Skeletal muscle satellite cell (primary cell): ENCODE results near the gene TRHDE.
A peak's percentile ranks its signal among the peaks of the same experiment; 100 is the strongest.
"Not testable (repeated sequence)": the region's sequence is repeated elsewhere in the genome, so short reads cannot be mapped to it uniquely, and the experiment has no call there.

Experiments used
- H3K27me3 ChIP-seq: 2 replicates; pipeline ENCODE4 v1.7.0; 2013; ENCODE audit warnings: low read length; ENCODE audit not compliant: control insufficient read depth, insufficient read depth
- H3K36me3 ChIP-seq: 2 replicates; pipeline ENCODE4 v1.7.0; 2013; ENCODE audit warnings: mild to moderate bottlenecking, control low read depth, low read length; ENCODE audit not compliant: insufficient read depth
- H3K4me1 ChIP-seq: 2 replicates; pipeline ENCODE4 v1.7.0; 2013; ENCODE audit warnings: low read length; ENCODE audit not compliant: control insufficient read depth, insufficient read depth
- H3K4me2 ChIP-seq: 2 replicates; pipeline ENCODE4 v1.7.0; 2013; ENCODE audit warnings: mild to moderate bottlenecking, low read length
- H3K4me3 ChIP-seq: 2 replicates; pipeline ENCODE4 v1.7.0; 2013; ENCODE audit warnings: low read length
- H3K9ac ChIP-seq: 2 replicates; pipeline ENCODE4 v1.7.0; 2013; ENCODE audit warnings: mild to moderate bottlenecking, low read depth, low read length, moderate library complexity
- H3K9me3 ChIP-seq: replicated peaks from 2 replicates; pipeline ENCODE4 v1.7.0; 2013; ENCODE audit warnings: mild to moderate bottlenecking, control low read depth, low read length

Gene TRHDE

DNA sequence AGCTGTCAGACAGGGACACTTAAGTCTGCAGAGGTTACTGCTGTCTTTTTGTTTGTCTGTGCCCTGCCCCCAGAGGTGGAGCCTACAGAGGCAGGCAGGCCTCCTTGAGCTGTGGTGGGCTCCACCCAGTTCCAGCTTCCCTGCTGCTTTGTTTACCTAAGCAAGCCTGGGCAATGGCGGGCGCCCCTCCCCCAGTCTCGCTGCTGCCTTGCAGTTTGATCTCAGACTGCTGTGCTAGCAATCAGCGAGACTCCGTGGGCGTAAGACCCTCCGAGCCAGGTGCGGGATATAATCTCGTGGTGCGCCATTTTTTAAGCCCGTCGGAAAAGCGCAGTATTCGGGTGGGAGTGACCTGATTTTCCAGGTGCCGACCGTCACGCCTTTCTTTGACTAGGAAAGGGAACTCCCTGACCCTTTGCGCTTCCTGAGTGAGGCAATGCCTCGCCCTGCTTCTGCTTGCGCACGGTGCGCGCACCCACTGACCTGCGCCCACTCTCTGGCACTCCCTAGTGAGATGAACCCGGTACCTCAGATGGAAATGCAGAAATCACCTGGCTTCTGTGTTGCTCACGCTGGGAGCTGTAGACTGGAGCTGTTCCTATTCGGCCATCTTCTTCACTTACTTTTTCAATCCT is 248.0 kb downstream of the TRHDE start:
- H3K4me3 ChIP-seq, H3K9me3 ChIP-seq, H3K36me3 ChIP-seq, H3K9ac ChIP-seq, H3K27me3 ChIP-seq, H3K4me1 ChIP-seq, H3K4me2 ChIP-seq: not testable (repeated sequence)

DNA sequence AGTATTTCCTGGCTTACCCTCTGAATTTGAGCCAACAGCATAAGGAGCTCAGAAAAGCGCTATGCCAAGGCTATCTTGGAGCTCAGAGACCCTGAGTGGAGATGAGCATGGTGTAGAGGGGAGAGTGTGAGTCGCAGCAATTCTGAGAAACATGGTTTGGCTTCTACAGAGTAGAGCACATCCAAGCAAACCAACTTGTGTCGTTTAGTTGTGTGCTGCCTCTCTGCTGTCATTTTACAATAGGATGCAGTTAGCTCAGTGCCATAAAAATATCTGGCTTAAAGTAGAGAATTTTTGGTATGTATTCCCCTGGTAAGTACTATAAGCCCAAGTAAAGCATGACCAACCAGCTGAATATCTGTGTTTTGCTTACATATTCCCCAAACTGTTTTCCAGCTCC is 249.2 kb downstream of the TRHDE start:
- Histone ChIP-seq H3K27me3 (no peaks in the 10 kb centered on the region), H3K4me2 (no peak overlapping the region), H3K4me1 (no peaks in the 10 kb centered on the region), H3K9ac (no peak overlapping the region), H3K36me3 (no peaks in the 10 kb centered on the region), H3K9me3 (no peaks in the 10 kb centered on the region), H3K4me3 (no peak overlapping the region)

DNA sequence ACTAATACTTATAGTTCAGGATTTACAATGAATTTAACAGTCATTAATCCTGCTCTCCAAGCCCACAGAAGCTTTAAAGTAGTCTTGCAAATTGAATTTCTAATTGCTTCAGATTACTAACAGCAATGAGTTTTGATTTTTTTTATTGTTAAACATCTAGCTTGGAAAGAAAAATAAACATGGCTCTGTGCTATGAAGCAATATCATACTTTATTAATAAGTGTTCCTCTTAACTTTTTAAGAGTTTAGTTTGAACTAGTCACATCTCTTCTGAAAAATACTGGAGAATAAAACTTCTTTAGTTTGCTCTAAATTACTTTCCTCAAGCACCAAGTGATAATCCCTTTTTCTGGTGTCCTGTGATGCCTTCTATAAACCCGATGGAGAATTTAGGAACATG is 250.2 kb downstream of the TRHDE start:
- Histone ChIP-seq H3K36me3 (no peaks in the 10 kb centered on the region), H3K9me3 (no peaks in the 10 kb centered on the region), H3K4me3 (no peak overlapping the region), H3K4me1 (no peaks in the 10 kb centered on the region), H3K9ac (no peak overlapping the region), H3K27me3 (no peaks in the 10 kb centered on the region), H3K4me2 (no peak overlapping the region)

DNA sequence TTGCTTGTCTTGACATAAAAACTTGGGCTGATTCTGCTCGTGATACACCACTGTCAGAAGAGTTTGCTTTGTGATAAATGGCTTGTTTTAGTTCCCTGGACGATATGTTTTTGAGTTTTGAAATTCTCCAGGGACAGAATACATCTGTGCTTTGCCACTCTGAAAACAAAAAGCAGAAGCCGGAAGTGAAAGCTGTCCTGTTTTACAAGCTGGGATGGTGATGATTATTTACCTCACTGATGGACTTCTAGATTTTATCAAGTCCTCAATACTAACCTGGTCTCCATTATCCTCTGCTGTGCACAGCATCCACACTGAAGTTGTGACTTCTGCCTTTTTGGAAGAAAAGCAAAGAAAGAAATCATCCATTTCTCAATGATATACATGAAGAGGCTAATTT is 251.6 kb downstream of the TRHDE start:
- Histone ChIP-seq H3K4me1 (no peaks in the 10 kb centered on the region), H3K36me3 (no peaks in the 10 kb centered on the region), H3K27me3 (no peaks in the 10 kb centered on the region), H3K4me2 (peak overlapping the region; percentile 17), H3K4me3 (no peak overlapping the region), H3K9ac (no peak overlapping the region), H3K9me3 (no peaks in the 10 kb centered on the region)

GRCh38 chr12:72535212-72535990 is 263.2 kb downstream of the TRHDE start:
- no peak overlapping the region for H3K9ac ChIP-seq

GRCh38 chr12:72540811-72541210 is 268.6 kb downstream of the TRHDE start:
- H3K4me2 ChIP-seq, result no peak overlapping the region
- H3K9ac ChIP-seq, result no peak overlapping the region
- H3K36me3 ChIP-seq, result no peaks in the 10 kb centered on the region
- no peak overlapping the region for H3K4me3 ChIP-seq
- H3K27me3 ChIP-seq, result no peaks in the 10 kb centered on the region
- H3K9me3 ChIP-seq, result no peaks in the 10 kb centered on the region
- H3K4me1 ChIP-seq, result peaks cover 7% of the 10 kb centered on the region

More at GRCh38 chr12:72535212-72535990, 263.2 kb downstream of the TRHDE start:
- Histone ChIP-seq H3K4me2 (no peak overlapping the region), H3K4me1 (peaks cover 1% of the 10 kb centered on the region), H3K27me3 (no peaks in the 10 kb centered on the region), H3K36me3 (no peaks in the 10 kb centered on the region), H3K4me3 (no peak overlapping the region), H3K9me3 (no peaks in the 10 kb centered on the region)

DNA sequence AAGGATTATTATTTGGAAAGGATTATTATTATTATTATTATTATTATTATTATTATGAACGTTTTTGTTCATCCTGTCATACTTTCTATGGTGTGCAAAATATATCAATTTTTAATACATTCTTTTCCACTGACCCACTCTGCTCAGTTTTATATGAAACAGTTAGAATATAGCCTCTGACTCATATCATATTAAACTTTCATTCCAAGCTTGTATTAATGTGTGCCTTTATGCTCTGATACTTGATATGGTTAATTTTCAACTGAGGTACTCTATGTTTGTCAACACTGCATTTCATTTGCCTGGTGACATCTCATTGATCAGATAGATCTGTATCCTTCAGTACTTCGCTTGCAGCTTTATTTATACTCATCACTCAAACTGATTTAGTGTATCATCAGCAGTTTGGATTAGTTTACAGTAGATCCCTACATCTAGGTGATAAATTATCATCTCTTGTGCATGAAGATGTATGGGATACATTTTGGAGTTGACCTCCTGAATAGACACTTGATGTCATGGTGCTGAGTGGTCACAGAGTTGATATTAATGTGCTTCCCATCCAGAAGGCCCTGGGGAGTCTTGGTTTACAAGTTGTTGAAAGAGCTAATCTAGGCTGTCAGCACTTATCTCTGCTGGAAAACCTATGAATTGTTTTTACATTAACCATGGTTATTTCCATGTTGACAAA is 271.8 kb downstream of the TRHDE start:
- Histone ChIP-seq H3K9me3 (no peaks in the 10 kb centered on the region), H3K9ac (no peak overlapping the region), H3K4me1 (peaks cover 7% of the 10 kb centered on the region), H3K4me2 (no peak overlapping the region), H3K36me3 (no peaks in the 10 kb centered on the region), H3K27me3 (no peaks in the 10 kb centered on the region), H3K4me3 (no peak overlapping the region)

GRCh38 chr12:72546106-72546505 is 273.9 kb downstream of the TRHDE start:
- Histone ChIP-seq H3K4me2 (no peak overlapping the region), H3K4me3 (no peak overlapping the region), H3K4me1 (peaks cover under 1% of the 10 kb centered on the region), H3K36me3 (no peaks in the 10 kb centered on the region), H3K9ac (no peak overlapping the region), H3K27me3 (no peaks in the 10 kb centered on the region), H3K9me3 (no peaks in the 10 kb centered on the region)

- Histone ChIP-seq H3K9me3 (no peaks in the 10 kb centered on the region), H3K36me3 (no peaks in the 10 kb centered on the region), H3K27me3 (no peaks in the 10 kb centered on the region), H3K4me2 (no peak overlapping the region), H3K4me3 (no peak overlapping the region), H3K4me1 (no peaks in the 10 kb centered on the region), H3K9ac (no peak overlapping the region)
Measured at GRCh38 chr12:72547573-72547972, 275.4 kb downstream of the TRHDE start.

DNA sequence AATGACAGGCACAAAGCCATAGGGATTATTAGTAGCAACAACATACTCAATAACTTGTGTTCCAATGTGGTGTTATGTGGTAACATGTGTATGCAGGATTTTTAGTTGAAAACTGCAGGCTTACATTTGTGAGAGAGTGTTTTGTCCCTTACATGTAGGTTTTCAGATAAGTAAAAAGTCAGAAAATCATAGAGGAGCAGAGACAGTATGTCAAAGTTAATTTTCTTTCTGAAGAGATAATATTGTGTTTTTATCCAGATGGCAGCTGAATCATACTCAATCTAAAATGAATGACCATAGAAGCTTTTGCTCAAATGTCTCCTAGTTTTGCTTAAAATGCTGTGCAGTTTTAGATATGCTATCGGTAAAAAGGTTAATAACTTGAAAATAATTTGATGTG is 277.0 kb downstream of the TRHDE start:
- Histone ChIP-seq H3K4me3 (no peak overlapping the region), H3K9me3 (no peaks in the 10 kb centered on the region), H3K36me3 (no peaks in the 10 kb centered on the region), H3K9ac (no peak overlapping the region), H3K4me2 (no peak overlapping the region), H3K4me1 (no peaks in the 10 kb centered on the region), H3K27me3 (no peaks in the 10 kb centered on the region)

DNA sequence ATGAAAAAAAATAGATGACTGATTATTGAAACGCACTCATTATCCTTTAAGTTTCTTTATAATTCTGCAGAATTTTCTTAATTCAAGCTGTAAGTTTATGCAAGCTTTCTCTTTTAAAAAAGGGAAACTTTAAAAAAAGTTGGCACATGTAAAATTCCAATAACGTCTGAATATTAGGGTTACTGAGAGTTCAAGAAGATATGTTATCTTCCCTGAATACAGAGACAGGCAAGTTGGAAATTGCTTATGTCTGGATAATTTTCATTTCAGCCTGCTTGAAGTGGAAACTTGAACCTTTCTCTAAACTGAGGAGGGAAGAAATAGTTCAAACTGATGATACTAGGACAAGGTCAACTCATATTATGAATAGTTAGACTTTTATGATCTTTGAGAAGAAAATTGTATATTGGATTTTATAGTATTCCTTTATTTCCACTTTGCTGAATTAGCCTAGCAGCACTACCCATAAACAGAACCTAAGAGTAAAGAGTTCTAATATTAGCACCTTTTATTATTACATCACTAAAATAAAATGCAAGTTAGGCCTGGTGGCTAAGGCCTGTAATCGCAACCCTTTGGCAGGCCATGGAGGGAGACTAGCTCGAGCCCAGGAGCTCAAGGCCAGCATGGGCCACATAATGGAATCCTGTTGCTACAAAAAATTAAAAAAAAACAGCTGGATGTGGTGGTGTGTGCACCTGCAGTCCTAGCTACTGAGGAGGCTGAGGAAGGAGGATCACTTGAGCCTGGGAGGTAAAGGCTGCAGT is 288.0 kb downstream of the TRHDE start:
- no peaks in the 10 kb centered on the region for H3K27me3 ChIP-seq
- no peak overlapping the region for H3K9ac ChIP-seq
- H3K4me3 ChIP-seq, result no peak overlapping the region
- no peak overlapping the region for H3K4me2 ChIP-seq
- no peaks in the 10 kb centered on the region for H3K4me1 ChIP-seq
- no peaks in the 10 kb centered on the region for H3K36me3 ChIP-seq
- no peaks in the 10 kb centered on the region for H3K9me3 ChIP-seq
